Measurements from ENCODE around the gene PTPRD.

Gene PTPRD

DNA sequence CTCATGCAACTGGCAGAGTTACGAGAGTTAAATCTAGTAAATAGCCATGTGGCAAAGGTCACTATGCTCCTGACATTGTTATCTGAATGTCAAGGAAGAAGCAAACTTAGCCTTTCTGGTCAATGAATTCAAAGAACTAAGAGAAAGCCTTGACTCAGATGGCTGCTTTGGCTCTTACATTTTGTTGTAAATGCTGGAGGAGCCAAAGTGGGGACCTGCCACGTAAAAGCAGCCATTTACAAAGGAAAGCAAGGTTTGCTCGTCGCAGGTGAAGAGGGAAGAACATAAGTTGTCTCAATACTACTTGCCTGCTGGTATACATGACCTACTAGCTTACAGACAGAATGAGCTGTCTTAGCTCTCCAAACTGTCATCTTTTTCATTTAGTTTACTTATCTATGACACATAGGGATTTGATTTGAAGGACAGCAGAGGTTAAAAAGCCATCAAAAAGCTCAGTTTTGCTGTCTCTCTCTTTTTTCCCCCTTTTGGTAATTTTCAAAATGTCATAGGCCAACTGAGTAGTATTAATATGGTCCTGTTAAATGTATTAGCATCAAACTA, 1760.4 kb downstream of the PTPRD start:
- no peak for DNase-seq

- no peak for DNase-seq
Measured at GRCh38 chr9:8850914-8851313, 1761.9 kb downstream of the PTPRD start.

DNA sequence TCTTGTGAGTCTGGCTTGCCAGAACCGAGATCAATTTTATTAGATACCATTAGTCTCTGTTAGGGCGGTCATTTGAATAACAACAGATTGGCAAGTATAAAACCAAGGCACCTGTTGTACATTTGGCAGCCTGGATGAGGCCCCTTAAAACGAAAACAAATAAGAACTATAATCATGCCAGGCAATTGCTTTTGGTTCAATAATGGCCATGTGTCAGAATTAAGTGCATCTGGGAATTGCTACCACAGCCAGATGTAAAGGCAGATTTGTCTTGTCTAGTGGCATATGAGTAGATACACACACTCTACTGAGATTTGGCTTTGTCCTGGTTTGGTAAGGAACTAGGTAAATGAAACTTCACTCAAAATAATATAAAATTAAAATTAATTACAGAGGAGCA, 1767.0 kb downstream of the PTPRD start:
- no peak for DNase-seq

DNA sequence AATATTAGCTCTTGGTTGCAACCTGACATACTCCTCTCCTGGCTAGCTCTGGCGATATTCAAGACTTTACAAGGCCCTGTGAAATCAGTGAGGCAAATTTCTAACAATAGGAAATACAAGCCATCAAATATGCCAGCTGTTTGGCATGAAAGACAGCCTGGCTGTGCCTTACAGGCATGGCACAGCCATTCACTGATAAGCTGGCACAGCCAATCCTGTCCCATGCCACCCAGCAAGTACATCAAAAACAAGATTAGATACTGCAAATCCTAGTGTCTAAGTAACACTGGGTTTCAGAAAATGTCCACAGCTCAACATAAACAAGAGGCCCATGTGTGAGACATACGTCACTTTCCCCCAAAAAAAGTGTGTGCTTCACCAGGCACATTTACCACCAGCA, 1767.4 kb downstream of the PTPRD start:
- DNase-seq: no peak

- DNase-seq: no peak
Measured at GRCh38 chr9:8844549-8844948, 1768.3 kb downstream of the PTPRD start.

- no peak for DNase-seq
Measured at GRCh38 chr9:8842402-8843193, 1770.2 kb downstream of the PTPRD start.

GRCh38 chr9:8838136-8838535, 1774.7 kb downstream of the PTPRD start:
- DNase-seq: no peak

GRCh38 chr9:8835291-8835690, 1777.5 kb downstream of the PTPRD start:
- no peak for DNase-seq

DNA sequence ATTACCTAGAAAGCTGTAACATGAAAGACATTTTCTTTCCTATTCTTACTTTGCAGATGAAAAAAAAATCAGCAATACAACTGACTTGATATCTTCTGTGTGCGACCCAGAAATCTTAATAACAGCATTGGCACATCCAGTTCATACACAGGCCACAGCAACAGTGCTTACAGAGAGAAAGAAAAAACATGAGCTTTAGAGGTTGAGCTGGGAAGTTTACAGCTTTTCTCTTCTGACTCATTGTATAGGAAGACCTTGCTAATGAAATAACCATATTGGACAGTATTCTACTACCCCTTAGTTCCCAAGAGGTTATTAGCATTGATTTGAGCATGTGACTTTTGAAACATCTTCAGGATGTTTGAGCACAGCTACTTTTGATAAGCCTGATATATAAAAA, 1779.8 kb downstream of the PTPRD start:
- no peak for DNase-seq

- no peak for DNase-seq
Measured at GRCh38 chr9:8832386-8832785, 1780.4 kb downstream of the PTPRD start.

GRCh38 chr9:8831568-8831967, 1781.2 kb downstream of the PTPRD start:
- no peak for DNase-seq

DNA sequence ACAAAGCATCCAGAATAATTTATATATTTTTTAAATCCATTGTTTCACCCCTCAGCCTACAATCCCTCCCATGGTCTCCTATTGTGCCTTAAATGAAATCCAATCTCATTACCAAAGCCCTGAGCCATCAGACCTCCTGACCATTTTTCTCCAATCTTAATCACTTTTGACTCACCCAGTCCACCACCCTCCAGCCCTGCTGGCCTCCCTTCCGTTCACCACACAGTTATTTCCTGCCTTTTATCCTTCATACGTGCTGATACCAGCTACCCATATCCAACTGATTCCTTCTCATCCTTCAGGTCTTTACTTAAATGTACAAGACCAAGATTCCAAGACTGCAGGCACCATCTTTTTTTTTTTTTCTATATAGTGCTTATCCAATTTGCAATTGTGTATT, 1786.5 kb downstream of the PTPRD start:
- DNase-seq: no peak

DNA sequence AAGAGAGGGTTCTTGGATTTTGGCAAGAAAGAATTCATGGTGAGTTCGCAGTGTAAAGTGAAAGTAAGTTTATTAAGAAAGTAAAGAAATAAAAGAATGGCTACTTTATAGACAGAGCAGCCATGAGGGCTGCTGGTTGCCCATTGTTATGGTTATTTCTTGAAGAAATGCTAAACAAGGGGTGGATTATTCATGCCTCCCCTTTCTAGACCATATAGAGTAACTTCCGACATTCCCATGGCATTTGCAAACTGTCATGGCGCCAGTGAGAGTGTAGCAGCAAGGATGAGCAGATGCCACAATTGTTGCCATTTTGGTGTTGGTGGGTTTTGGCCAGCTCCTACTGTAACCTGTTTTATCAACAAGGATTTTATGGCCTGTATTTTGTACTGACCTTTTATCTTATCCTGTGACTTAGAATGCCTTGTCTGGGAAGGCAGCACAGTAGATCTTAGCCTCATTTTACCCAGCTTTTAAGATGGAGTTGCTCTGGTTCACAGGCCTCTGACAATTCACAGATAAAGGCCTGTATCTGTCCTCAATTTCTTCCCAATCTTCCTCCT, 1787.1 kb downstream of the PTPRD start:
- DNase-seq: no peak

GRCh38 chr9:8823131-8823895, 1789.5 kb downstream of the PTPRD start:
- no peak for DNase-seq

DNA sequence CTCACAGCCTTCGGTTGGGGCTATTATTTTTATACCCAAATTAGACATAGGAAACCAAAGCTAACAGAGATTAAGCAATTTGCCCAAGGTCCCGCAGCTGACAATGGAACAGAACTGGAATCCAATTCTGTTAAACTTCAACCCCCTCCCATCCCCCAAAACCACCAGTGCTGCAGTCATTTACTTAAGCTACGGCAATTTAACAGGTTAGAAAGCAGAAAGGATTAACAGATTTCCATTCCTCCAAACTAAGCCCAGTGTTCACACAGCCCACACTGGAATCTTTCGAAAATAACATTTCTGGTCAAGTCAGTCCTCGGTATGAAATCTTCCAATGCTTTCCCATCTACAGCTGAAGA, 1790.2 kb downstream of the PTPRD start:
- no peak for DNase-seq

DNA sequence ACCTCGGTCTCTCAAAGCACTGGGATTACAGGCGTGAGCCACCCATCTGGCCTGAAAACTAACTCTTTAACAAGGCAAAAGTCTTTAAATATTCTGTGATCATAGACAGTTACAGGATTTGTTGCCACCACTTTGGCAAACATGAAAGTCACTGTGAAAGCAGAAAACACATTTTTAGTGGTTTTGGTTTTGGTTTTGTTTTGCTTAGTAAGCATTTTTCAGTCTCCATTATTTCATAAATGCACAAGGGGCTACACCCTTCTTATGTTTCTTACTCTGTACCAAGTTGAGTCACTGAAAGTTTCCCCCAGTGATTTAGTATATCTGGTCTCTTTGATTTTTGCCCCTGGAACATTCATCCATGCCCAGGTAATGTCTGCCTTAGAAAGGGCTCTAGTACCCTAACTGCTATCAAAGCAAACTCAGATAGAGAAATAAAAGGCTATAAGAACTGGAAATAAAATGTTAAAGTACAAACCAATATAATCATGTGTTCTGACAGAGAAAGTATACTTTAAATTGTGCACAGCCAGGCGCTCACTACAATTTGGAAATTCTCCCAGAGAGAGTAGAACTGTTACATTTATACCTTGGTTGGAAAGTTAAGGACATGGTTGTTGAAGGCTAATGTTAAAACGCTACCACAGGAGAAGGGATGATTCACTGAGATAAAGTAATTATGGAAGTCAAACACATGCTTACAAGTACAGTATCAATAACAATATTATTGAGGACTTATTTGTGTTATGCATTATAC, 1790.7 kb downstream of the PTPRD start:
- no peak for DNase-seq

DNA sequence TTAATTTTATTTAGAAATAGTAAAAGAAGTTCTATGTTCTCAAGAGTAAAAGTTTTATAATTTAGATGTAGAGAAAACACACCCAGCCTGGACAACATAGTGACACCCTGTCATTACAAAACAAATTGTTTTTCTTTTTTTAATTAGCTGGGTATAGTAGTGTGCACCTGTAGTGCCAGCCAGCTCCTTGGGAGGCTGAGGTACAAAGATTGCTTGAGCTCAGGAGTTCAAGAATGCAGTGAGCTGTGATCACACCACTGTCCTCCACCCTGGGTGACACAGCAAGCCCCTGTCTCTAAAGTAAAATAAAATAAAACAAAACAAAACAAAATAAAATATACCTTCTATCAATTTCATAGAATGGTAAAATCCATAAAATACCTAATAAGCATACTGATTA, 1795.5 kb downstream of the PTPRD start:
- no peak for DNase-seq

- no peak for DNase-seq
Measured at GRCh38 chr9:8816361-8816760, 1796.4 kb downstream of the PTPRD start.

DNA sequence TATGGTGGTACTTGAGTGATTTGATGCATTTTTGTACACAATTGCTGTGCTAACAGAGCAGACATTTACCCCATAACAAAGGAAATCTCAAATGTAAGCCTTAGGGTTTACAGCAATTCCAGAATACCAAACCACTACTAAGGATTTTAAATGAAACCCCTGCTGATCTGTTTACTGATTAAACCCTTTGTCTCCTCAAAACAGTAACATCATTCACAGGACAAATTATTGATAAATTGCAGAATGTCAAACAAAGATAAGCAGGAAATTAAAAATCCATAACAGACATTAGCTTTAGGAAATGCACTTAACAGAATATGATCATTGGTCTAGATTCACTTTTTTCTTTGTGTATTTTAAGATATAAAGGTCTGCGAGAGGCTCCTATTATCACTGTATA, 1796.9 kb downstream of the PTPRD start:
- no peak for DNase-seq

DNA sequence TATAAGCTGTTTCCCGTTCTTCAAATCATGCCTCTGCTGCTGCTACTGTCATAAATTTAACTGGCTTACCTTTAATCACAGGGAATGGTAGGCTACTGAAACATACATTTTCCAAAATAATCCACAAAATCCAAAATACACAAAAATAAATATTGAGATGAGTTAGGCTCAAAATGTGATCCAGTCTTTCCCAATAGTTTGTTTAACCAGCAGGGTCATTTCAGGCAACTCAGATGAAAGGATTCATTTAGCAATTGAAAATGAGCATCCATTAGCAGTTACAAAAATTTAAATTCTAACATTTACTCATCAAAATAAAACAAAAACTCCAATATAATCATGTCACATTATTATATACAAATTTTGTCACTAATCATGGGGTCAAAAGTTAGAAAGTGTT, 1797.6 kb downstream of the PTPRD start:
- no peak for DNase-seq

- DNase-seq: no peak
Measured at GRCh38 chr9:8812888-8813287, 1799.9 kb downstream of the PTPRD start.

GRCh38 chr9:8809741-8810140, 1803.1 kb downstream of the PTPRD start:
- no peak for DNase-seq

DNA sequence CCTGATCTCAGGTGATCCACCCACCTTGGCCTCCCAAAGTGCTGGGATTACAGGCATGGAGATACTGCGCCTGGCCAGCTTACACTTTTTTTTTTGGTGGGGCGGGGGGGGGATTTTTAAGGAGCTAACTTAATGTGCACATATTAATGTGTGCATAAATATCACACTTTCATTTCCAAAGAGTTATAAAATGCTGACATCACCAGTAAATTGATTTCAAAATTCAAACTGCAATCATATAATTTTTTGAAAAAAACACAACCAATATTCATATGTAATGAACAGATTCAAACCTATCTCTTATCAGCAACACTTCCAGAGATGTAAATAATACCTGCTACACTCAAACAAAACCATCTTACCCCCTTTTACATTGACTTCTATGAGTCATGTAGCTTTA, 1806.7 kb downstream of the PTPRD start:
- no peak for DNase-seq

Measured in effector CD8-positive, alpha-beta T cell (primary cell).